ENCODE data around the gene CCNI2. TPM values are rescaled to one million over a fixed set of nuclear protein-coding genes. Genes with fewer than 3 reads are reported as not detected.

CCNI2 gene
- total RNA-seq, 1 experiment from 2014 or later, result 1.4 TPM

- BruUV-seq (replicated peaks), result no TSS peak
- TF ChIP-seq FOSL1 (IDR thresholded peaks at IDR 0.05; ENCODE audit: low read depth), result no peak
- TF ChIP-seq ELF1 (IDR thresholded peaks at IDR 0.05; ENCODE audit: borderline replicate concordance, low read depth), result no peak
- TF ChIP-seq RAD21 (IDR thresholded peaks at IDR 0.05; ENCODE audit: low read depth), result no peak
- TF ChIP-seq ZBTB33 (IDR thresholded peaks at IDR 0.05; ENCODE audit: extremely low read depth, insufficient replicate concordance, low read length), result no peak
- no peak for TF ChIP-seq CTCF (IDR thresholded peaks at IDR 0.05 in 2 of 3, conservative IDR thresholded peaks at IDR 0.05 in 1 of 3; ENCODE audit: borderline replicate concordance in 1 of 3, insufficient read depth in 1 of 3, low read depth in 2 of 3, low read length in 2 of 3)
- TF ChIP-seq YY1 (IDR thresholded peaks at IDR 0.05; ENCODE audit: extremely low read depth, insufficient replicate concordance, low read depth, low read length), result no peak
- no peak for TF ChIP-seq JUND (IDR thresholded peaks at IDR 0.05)
- no peak for TF ChIP-seq ATF3 (IDR thresholded peaks at IDR 0.05)
- no peak for TF ChIP-seq EZH2 (IDR thresholded peaks at IDR 0.05)
- no peak for TF ChIP-seq TCF7L2 (IDR thresholded peaks at IDR 0.05; ENCODE audit: borderline replicate concordance, extremely low read depth, insufficient read depth, insufficient read length)
- TF ChIP-seq ZFX (IDR thresholded peaks at IDR 0.05), result no peak
- no peak for TF ChIP-seq EGR1 (IDR thresholded peaks at IDR 0.05; ENCODE audit: low read depth)
- no peak for TF ChIP-seq POLR2A (IDR thresholded peaks at IDR 0.05; ENCODE audit: borderline replicate concordance, extremely low read depth, insufficient read depth, insufficient read length)
- TF ChIP-seq CBX3 (IDR thresholded peaks at IDR 0.05; ENCODE audit: low read depth), result no peak
- no peak for TF ChIP-seq REST (IDR thresholded peaks at IDR 0.05; ENCODE audit: low read depth)
- no peak for TF ChIP-seq ZNF274 (IDR thresholded peaks at IDR 0.05; ENCODE audit: low read depth, low read length)
- TF ChIP-seq CEBPB (IDR thresholded peaks at IDR 0.05; ENCODE audit: low read depth), result no peak
- TF ChIP-seq POLR2AphosphoS5 (IDR thresholded peaks at IDR 0.05; ENCODE audit: low read depth, low read length), result no peak
- TF ChIP-seq MAX (IDR thresholded peaks at IDR 0.05), result no peak
- TF ChIP-seq EZH2phosphoT487 (IDR thresholded peaks at IDR 0.05; ENCODE audit: borderline replicate concordance), result no peak
- Histone ChIP-seq H3K4me1 (ENCODE audit: control insufficient read depth in 1 of 2, insufficient read depth in 2 of 2, low read length in 2 of 2) (no peaks in the 10 kb centered on the region), H3K36me3 (ENCODE audit: control insufficient read depth in 1 of 2, insufficient read depth in 2 of 2, low read length in 2 of 2) (peaks cover 4 to 5% of the 10 kb centered on the region in 2 experiments; a peak in 2 of 4 replicates), H4K20me1 (ENCODE audit: insufficient read depth) (no peaks in the 10 kb centered on the region), H3K9ac (ENCODE audit: low read length) (no peak overlapping the region), H3K27ac (ENCODE audit: low read depth, low read length) (no peak overlapping the region), H3K79me2 (ENCODE audit: insufficient read depth, low read length) (peaks cover 7% of the 10 kb centered on the region; the same call in 1 of the 2 replicates), H3K9me2 (ENCODE audit: insufficient read depth) (no peaks in the 10 kb centered on the region), H3K27me3 (ENCODE audit: insufficient read depth, low read length) (no peaks in the 10 kb centered on the region), H2AFZ (ENCODE audit: low read depth, low read length, poor library complexity, severe bottlenecking) (no peak overlapping the region), H3K4me3 (replicated peaks in 1 of 2; ENCODE audit: low read depth in 1 of 2, low read length in 2 of 2) (no peak overlapping the region), H3K9me3 (ENCODE audit: control insufficient read depth in 1 of 2, insufficient read depth in 1 of 2, low read depth in 1 of 2, low read length in 2 of 2) (no peaks in the 10 kb centered on the region), H3K4me2 (ENCODE audit: low read length) (no peak overlapping the region)
- ChIA-PET RAD21 (ENCODE audit: low non-redundant PET in 1 of 2, low total read pairs in 2 of 2, uncharacterized antibody in 2 of 2, unreplicated experiment in 2 of 2) (no interaction called here), POLR2A (no interaction called here), CTCF (interaction anchor here (0.6 to 1.2 kb wide), 2 partner anchors 239 to 482 kb away, joined by 3 to 4 read pairs; no protein-coding TSS in a partner anchor)
- DNase-seq (ENCODE audit: low read depth, low spot score) (no peak), ATAC-seq (no peak)
- intact Hi-C loops (cut with micrococcal nuclease), result no loop called here
These were observed 18.2 kb downstream of the CCNI2 start for GRCh38 chr5:132765311-132766019.
